Small intestine (tissue), 7 donors: ENCODE measurements around the gene ACACB. TPM values are rescaled to one million over a fixed set of nuclear protein-coding genes. Genes with fewer than 3 reads are reported as not detected.

ENCODE experiments used
- DNase-seq, 2 donors: peaks; one replicate each; pipeline versions ENCODE4 v3.0.0 to v3.0.0-alpha.2; 2013
- FAIRE-seq: peaks from 2 replicates; lab custom pipeline; 2012; peaks lifted over from hg19 to GRCh38; lab: Jason Lieb, UNC
- H3K27ac ChIP-seq, 3 donors: one replicate each; pipeline ENCODE4 v1.5.1; 2013; ENCODE audit warnings: low read length in 2 of 3, mild to moderate bottlenecking in 2 of 3, control low read depth in 1 of 3, inconsistent platforms in 1 of 3, low read depth in 1 of 3, moderate library complexity in 1 of 3
- H3K27me3 ChIP-seq, 3 donors: one replicate each; pipeline ENCODE4 v1.6.1; 2013; ENCODE audit warnings: low read length in 3 of 3, inconsistent platforms in 1 of 3; ENCODE audit not compliant: control insufficient read depth in 3 of 3, insufficient read depth in 3 of 3
- H3K36me3 ChIP-seq, 3 donors: one replicate each; pipeline ENCODE4 v1.6.1; 2013; ENCODE audit warnings: low read length in 3 of 3, inconsistent platforms in 1 of 3, low read depth in 1 of 3, mild to moderate bottlenecking in 1 of 3, moderate library complexity in 1 of 3; ENCODE audit not compliant: control insufficient read depth in 3 of 3, insufficient read depth in 2 of 3
- H3K4me1 ChIP-seq, 3 donors: one replicate each; pipeline ENCODE4 v1.6.1; 2013; ENCODE audit warnings: low read length in 2 of 3, inconsistent platforms in 1 of 3, low read depth in 1 of 3, mild to moderate bottlenecking in 1 of 3, moderate library complexity in 1 of 3; ENCODE audit not compliant: control insufficient read depth in 3 of 3, insufficient read depth in 2 of 3
- H3K4me3 ChIP-seq, 3 donors: one replicate each; pipeline ENCODE4 v1.5.1; 2013; ENCODE audit warnings: low read length in 3 of 3, control low read depth in 1 of 3, inconsistent platforms in 1 of 3, low read depth in 1 of 3, mild to moderate bottlenecking in 1 of 3, moderate library complexity in 1 of 3
- H3K9me3 ChIP-seq, 2 donors: one replicate each; pipeline ENCODE4 v1.6.1; 2013; ENCODE audit warnings: low read depth in 1 of 2, low read length in 1 of 2; ENCODE audit not compliant: control insufficient read depth in 2 of 2, insufficient read depth in 1 of 2
- WGBS, 3 donors: extraction: QIAGEN DNeasy Blood & Tissue Kit; methylation state at CpG; one replicate each; pipeline ENCODE4 v1.1.7; 2013; 5-methylcytosine and 5-hydroxymethylcytosine counted together
- polyA plus RNA-seq, 4 donors: library from polyadenylated mRNA; stranded (reverse) in 3 of 4; unstranded in 1 of 4; fragments of 200-250 nt in 3 of 4; fragments of 120-200 nt in 1 of 4; gene quantifications; one replicate each; pipeline versions ENCODE4 v1.2.1 to v1.2.3, GENCODE V29; 2013
- donor health status: healthy with polysubstance abuse.
- donor health status: control.
- donor health status: control.
- donor health status: Bipolar disorder and iron deficiency.
- donor health status: healthy.

Gene ACACB
- polyA plus RNA-seq, 4 donors = 7.0 to 40.5 (median 14.1) TPM

GRCh38 chr12:109153821-109154441 lies 37.5 kb downstream of the ACACB start:
- no peaks in the 10 kb centered on the region for H3K36me3 ChIP-seq
- peak in 1 of 2 donors; percentile 33 for DNase-seq
- no peak for FAIRE-seq
- peak overlapping the region in 2 of 3 donors; percentile 43 to 65 for H3K4me3 ChIP-seq
- H3K9me3 ChIP-seq = no peaks in the 10 kb centered on the region
- peak overlapping the region in 1 of 3 donors; percentile 89 for H3K27ac ChIP-seq
- peaks cover 3 to 10% (median 5%) of the 10 kb centered on the region in 3 donors for H3K4me1 ChIP-seq
- 18 to 28% (median 24%) methylated on average over 18 of the region's 18 CpGs for WGBS, 3 donors
- no peaks in the 10 kb centered on the region for H3K27me3 ChIP-seq

GRCh38 chr12:109154451-109155438 lies 38.4 kb downstream of the ACACB start:
- WGBS, 3 donors = 0 to 2% (median 1%) methylated on average over 45 to 61 of the region's 61 CpGs
- FAIRE-seq = no peak
- Histone ChIP-seq H3K27me3 (no peaks in the 10 kb centered on the region), H3K4me1 (peaks cover under 1 to 10% (median 5%) of the 10 kb centered on the region in 3 donors), H3K36me3 (no peaks in the 10 kb centered on the region), H3K4me3 (peak overlapping the region; percentile 43 to 66 (median 65)), H3K9me3 (no peaks in the 10 kb centered on the region), H3K27ac (peak overlapping the region; percentile 45 to 91 (median 53))
- peak; percentile 73 to 79 for DNase-seq

- peaks cover 0 to 10% (median 5%) of the 10 kb centered on the region in 3 donors for H3K4me1 ChIP-seq
- no peak for FAIRE-seq
Observed at GRCh38 chr12:109156036-109156435, 39.6 kb downstream of the ACACB start.

DNA sequence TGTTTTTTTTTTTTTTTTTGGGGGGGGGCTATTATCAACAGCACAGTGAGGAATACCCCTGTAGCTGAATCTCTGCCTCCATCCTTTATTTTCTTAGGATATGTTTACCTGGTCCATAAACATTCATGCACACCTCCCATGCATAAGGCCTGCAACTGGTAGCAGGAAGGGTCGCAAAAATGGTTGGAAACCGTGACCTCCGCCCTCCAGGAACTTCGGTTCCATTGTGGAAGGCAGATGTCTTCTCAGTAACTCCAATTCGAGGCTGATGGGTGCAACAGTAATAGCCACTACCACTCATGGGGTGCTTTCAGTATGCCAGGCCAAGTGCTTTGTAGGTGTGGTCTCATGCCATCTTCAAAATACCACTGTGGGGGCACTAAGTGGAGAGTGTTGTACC lies 40.2 kb downstream of the ACACB start:
- 71 to 93% (median 87%) methylated on average over 5 of the region's 5 CpGs for WGBS, 3 donors
- H3K4me1 ChIP-seq = peaks cover 0 to 10% (median 5%) of the 10 kb centered on the region in 3 donors
- no peak for FAIRE-seq

More at GRCh38 chr12:109156036-109156435, 39.6 kb downstream of the ACACB start:
- no peaks in the 10 kb centered on the region for H3K27me3 ChIP-seq
- DNase-seq = no peak
- H3K9me3 ChIP-seq = no peaks in the 10 kb centered on the region
- no peak overlapping the region for H3K27ac ChIP-seq
- 88 to 96% (median 92%) methylated on average over 5 of the region's 5 CpGs for WGBS, 3 donors
- H3K36me3 ChIP-seq = no peaks in the 10 kb centered on the region
- H3K4me3 ChIP-seq = no peak overlapping the region

DNA sequence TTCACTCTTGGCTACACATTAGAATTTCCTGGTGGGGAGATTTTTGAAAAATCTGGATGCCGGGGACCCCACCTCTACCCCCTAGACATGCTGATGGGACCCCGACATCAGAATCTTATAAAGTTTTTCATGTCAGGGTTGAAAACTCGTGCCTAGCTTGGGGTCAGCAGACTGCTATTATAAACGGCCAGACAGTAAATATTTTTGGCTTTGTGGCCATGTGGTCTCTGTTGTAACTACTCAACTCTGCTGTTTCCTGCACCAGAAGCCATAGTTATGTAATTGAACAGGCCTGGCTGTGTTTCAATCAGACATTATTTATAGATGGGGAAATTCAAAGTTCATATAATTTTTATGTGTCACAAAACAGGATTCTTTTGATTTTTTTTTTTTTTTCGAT lies 41.6 kb downstream of the ACACB start:
- H3K4me3 ChIP-seq = no peak overlapping the region
- peaks cover 0 to 10% (median 5%) of the 10 kb centered on the region in 3 donors for H3K4me1 ChIP-seq
- H3K9me3 ChIP-seq = no peaks in the 10 kb centered on the region
- DNase-seq (no peak), FAIRE-seq (no peak)
- WGBS, 3 donors = 33 to 55% (median 50%) methylated on average over 5 of the region's 5 CpGs
- no peaks in the 10 kb centered on the region for H3K36me3 ChIP-seq
- H3K27me3 ChIP-seq = no peaks in the 10 kb centered on the region
- H3K27ac ChIP-seq = peak overlapping the region in 1 of 3 donors; percentile 3

More for the DNA sequence above, 40.2 kb downstream of the ACACB start:
- Histone ChIP-seq H3K4me3 (no peak overlapping the region), H3K27me3 (no peaks in the 10 kb centered on the region), H3K36me3 (no peaks in the 10 kb centered on the region), H3K27ac (no peak overlapping the region), H3K9me3 (no peaks in the 10 kb centered on the region)
- DNase-seq = no peak

DNA sequence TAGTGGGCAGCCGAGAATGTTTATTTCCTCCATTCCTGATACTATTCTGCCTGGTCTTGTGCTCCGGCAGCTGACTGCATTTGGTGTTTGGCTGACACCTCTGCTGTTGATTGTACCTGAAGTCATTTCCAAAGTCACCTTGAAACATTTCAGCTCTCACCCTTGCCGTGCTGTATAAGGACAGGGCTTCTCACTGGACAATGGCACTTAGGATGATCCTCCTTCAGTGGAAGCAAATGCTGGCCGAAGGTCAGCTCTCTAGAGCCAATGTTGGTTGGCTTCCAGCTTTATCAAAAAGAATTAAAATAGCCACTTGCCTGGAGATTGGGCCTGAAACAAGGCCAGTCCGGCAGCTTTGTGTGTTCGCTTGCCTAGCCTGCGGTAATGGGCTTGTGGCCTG lies 44.0 kb downstream of the ACACB start:
- H3K36me3 ChIP-seq = no peaks in the 10 kb centered on the region
- H3K9me3 ChIP-seq = no peaks in the 10 kb centered on the region
- WGBS, 3 donors = 77 to 88% (median 82%) methylated on average over 7 of the region's 7 CpGs
- H3K4me3 ChIP-seq = no peak overlapping the region
- peaks cover 0 to 5% (median 0%) of the 10 kb centered on the region in 3 donors for H3K4me1 ChIP-seq
- peak overlapping the region in 1 of 3 donors; percentile 66 for H3K27ac ChIP-seq
- DNase-seq = no peak
- no peak for FAIRE-seq
- no peaks in the 10 kb centered on the region for H3K27me3 ChIP-seq

DNA sequence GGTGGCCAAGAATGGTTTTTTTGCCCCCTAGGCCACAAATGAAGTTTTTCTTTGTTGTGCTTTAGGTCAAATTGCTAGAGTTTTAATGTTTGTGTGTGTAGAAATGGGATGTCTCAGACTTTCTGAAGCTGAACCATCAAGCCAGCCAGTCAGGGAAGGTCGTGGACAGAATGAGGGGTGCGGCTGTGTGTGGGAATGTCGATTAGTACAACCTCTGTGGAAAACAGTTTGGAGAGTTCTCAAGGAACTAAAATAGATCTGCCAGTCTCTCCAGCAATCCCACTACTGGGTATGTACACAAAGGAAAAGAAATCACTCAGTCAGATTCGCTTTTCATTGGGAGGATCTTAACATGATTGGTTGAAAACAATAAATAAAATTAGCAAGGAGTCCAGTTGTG lies 44.5 kb downstream of the ACACB start:
- no peaks in the 10 kb centered on the region for H3K36me3 ChIP-seq
- H3K9me3 ChIP-seq = no peaks in the 10 kb centered on the region
- DNase-seq (no peak), FAIRE-seq (no peak)
- no peaks in the 10 kb centered on the region for H3K27me3 ChIP-seq
- H3K27ac ChIP-seq = peak overlapping the region in 1 of 3 donors; percentile 66
- H3K4me3 ChIP-seq = no peak overlapping the region
- peaks cover 0 to under 1% (median 0%) of the 10 kb centered on the region in 3 donors for H3K4me1 ChIP-seq
- 78 to 89% (median 79%) methylated on average over 4 of the region's 4 CpGs for WGBS, 3 donors

DNA sequence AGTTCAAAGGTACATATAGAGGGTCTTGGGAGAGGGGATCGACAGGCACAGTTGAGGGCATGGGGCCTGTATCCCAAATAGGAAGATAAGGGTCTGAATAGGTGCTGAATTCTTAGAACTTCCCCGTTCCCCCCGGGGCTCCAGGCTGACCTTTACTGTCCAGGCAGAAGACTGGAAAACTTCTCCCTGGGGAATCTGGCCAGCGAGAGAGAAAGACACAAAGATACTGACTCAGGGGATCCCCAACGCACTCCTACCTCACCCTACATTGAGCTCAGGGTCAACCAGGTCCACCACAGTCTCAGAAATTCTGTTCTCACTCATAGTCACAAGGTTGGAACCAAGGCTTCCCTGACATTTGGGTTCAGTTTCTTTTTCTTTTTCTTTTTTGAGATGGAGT lies 46.2 kb downstream of the ACACB start:
- FAIRE-seq = no peak
- H3K27ac ChIP-seq = no peak overlapping the region

More for the DNA sequence above, 46.2 kb downstream of the ACACB start:
- 79 to 93% (median 87%) methylated on average over 5 of the region's 5 CpGs for WGBS, 3 donors
- H3K36me3 ChIP-seq = peaks cover 0 to 6% (median 6%) of the 10 kb centered on the region in 3 donors
- H3K4me3 ChIP-seq = no peak overlapping the region
- H3K27me3 ChIP-seq = no peaks in the 10 kb centered on the region
- H3K9me3 ChIP-seq = no peaks in the 10 kb centered on the region
- no peaks in the 10 kb centered on the region for H3K4me1 ChIP-seq
- DNase-seq = no peak
